22Rv1 (cell line): ENCODE measurements around the gene CRKL.

Source experiments
- H3K27ac ChIP-seq: fragments of 450-650 bp; 2 replicates; pipeline ENCODE4 v1.5.1; 2017
- CTCF ChIP-seq: fragments of 450-650 bp; IDR thresholded peaks from 2 replicates; pipeline ENCODE4 v1.5.1; 2017; ENCODE audit warnings: mild to moderate bottlenecking
- ZFX ChIP-seq: fragments of 450-650 bp; IDR thresholded peaks from 2 replicates; pipeline ENCODE4 v1.6.1; 2017; ENCODE audit warnings: antibody characterized with exemption, borderline replicate concordance

Gene CRKL

GRCh38 chr22:20957102-20957682 lies 40.0 kb downstream of the CRKL start:
- H3K27ac ChIP-seq, result peak overlapping the region; percentile 76
- no peak for TF ChIP-seq ZFX
- TF ChIP-seq CTCF, result no peak

- peak overlapping the region; percentile 76 for H3K27ac ChIP-seq
- TF ChIP-seq ZFX (no peak), CTCF (0 out of 2 replicates have a peak, but pooled peaks have one; percentile 4)
These were observed 40.6 kb downstream of the CRKL start for GRCh38 chr22:20957683-20958431.

GRCh38 chr22:20959578-20960461 lies 42.6 kb downstream of the CRKL start:
- TF ChIP-seq CTCF (no peak), ZFX (no peak)
- no peak overlapping the region for H3K27ac ChIP-seq

- TF ChIP-seq CTCF (no peak), ZFX (no peak)
- no peak overlapping the region for H3K27ac ChIP-seq
These were observed 43.4 kb downstream of the CRKL start for GRCh38 chr22:20960609-20961008.

GRCh38 chr22:20962491-20962945 lies 45.3 kb downstream of the CRKL start:
- no peak overlapping the region for H3K27ac ChIP-seq
- TF ChIP-seq ZFX (no peak), CTCF (no peak)

GRCh38 chr22:20963201-20964052 lies 46.2 kb downstream of the CRKL start:
- H3K27ac ChIP-seq, result no peak overlapping the region
- TF ChIP-seq CTCF, result no peak
- TF ChIP-seq ZFX, result no peak
